ENCODE results near the gene TSPAN2. TPM values are rescaled to one million over a fixed set of nuclear protein-coding genes. Genes with fewer than 3 reads are reported as not detected.

Gene TSPAN2
- total RNA-seq (1 to 10 TPM in 1 of 2 donors, under 1 TPM in 1; 0.33 to 1.5 TPM), polyA plus RNA-seq (under 1 TPM; 0.13 to 0.27 TPM)

DNA sequence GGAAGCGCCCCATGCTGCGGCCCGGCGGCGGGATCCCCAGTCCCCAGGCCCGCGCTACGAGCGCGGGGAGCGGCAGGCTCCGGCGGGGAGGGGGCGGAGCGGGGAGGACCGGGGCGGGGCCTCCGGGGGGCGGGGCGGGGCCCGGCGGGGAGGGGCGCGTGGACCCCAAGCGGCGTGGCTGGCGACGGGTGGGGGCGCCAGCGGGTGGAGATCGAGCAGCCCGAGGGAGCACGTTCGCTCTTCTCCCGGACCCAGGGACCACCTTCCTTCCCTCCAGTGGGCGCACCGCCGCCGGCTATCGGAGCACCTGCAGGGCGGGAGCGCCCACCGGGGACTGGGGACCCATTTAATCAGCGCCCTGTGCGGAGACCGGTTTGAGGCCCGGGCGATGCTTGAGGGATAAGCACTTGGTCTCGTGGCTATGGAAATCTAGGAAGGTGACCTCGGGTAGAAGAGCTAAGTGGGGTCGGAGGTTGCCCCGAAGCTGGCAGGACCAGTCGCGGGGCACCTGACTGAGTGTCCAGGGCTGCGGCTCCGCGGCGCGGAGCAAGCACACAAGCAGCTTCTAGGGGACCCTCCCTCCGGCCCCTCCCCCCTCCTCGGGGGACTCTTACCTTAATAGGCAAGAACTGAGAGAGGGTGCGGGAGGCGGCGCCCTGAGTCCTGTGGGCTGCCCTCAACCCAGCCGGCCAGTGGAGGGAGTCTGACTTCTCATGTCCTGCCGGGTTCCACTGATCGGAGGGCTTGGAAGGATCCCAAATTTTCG lies at the start of gene TSPAN2:
Gene TSPAN2, minus strand, starts transcription at position 84 of the 766 bp plus-strand sequence. Its CDS starts 71 bp downstream, at position 13.
- Histone ChIP-seq H3K36me3 (ENCODE audit: control insufficient read depth in 4 of 4, insufficient read depth in 3 of 4, low read depth in 1 of 4, low read length in 3 of 4) (no peaks in the 10 kb centered on the region), H3K4me3 (ENCODE audit: low read depth in 1 of 3, low read length in 3 of 3) (peak within 1 kb of the TSS in 2 of 3 donors; percentile 43 to 55), H3K9me3 (ENCODE audit: control insufficient read depth in 4 of 4, low read length in 3 of 4) (no peaks in the 10 kb centered on the region), H3K27me3 (ENCODE audit: control insufficient read depth in 4 of 4, insufficient read depth in 4 of 4, low read length in 3 of 4) (no peaks in the 10 kb centered on the region), H3K4me1 (ENCODE audit: control insufficient read depth in 4 of 4, insufficient read depth in 4 of 4, low read length in 3 of 4) (peaks cover 0 to 11% (median 7%) of the 10 kb centered on the region in 4 donors), H3K27ac (ENCODE audit: low read depth in 1 of 2, low read length in 2 of 2) (peak within 1 kb of the TSS; percentile 23 to 35), H3K9ac (ENCODE audit: low read depth in 1 of 2, low read length in 2 of 2) (no peak within 1 kb of the TSS)
- 3% methylated on average over 68 of the region's 68 CpGs for WGBS
- no peak for TF ChIP-seq FOXA1 (IDR thresholded peaks at IDR 0.05)
- TF ChIP-seq YY1 (IDR thresholded peaks at IDR 0.05), result no peak
- TF ChIP-seq, protein P1, sequence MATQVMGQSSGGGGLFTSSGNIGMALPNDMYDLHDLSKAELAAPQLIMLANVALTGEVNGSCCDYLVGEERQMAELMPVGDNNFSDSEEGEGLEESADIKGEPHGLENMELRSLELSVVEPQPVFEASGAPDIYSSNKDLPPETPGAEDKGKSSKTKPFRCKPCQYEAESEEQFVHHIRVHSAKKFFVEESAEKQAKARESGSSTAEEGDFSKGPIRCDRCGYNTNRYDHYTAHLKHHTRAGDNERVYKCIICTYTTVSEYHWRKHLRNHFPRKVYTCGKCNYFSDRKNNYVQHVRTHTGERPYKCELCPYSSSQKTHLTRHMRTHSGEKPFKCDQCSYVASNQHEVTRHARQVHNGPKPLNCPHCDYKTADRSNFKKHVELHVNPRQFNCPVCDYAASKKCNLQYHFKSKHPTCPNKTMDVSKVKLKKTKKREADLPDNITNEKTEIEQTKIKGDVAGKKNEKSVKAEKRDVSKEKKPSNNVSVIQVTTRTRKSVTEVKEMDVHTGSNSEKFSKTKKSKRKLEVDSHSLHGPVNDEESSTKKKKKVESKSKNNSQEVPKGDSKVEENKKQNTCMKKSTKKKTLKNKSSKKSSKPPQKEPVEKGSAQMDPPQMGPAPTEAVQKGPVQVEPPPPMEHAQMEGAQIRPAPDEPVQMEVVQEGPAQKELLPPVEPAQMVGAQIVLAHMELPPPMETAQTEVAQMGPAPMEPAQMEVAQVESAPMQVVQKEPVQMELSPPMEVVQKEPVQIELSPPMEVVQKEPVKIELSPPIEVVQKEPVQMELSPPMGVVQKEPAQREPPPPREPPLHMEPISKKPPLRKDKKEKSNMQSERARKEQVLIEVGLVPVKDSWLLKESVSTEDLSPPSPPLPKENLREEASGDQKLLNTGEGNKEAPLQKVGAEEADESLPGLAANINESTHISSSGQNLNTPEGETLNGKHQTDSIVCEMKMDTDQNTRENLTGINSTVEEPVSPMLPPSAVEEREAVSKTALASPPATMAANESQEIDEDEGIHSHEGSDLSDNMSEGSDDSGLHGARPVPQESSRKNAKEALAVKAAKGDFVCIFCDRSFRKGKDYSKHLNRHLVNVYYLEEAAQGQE (IDR thresholded peaks at IDR 0.05), result no peak
- TF ChIP-seq JUND (IDR thresholded peaks at IDR 0.05), result no peak
- TF ChIP-seq RAD21 (IDR thresholded peaks at IDR 0.05), result no peak
- DNase-seq (ENCODE audit: low spot score), result peak; percentile 45

GRCh38 chr1:115138973-115139372 lies 49.7 kb upstream of the TSPAN2 start:
- WGBS, result 7% methylated on average over 13 of the region's 13 CpGs
- Histone ChIP-seq H3K27me3 (ENCODE audit: control insufficient read depth in 4 of 4, insufficient read depth in 4 of 4, low read length in 3 of 4) (peaks cover 0 to 14% (median under 1%) of the 10 kb centered on the region in 4 donors), H3K9ac (ENCODE audit: low read depth in 1 of 2, low read length in 2 of 2) (no peak overlapping the region), H3K36me3 (ENCODE audit: control insufficient read depth in 4 of 4, insufficient read depth in 3 of 4, low read depth in 1 of 4, low read length in 3 of 4) (no peaks in the 10 kb centered on the region), H3K4me3 (ENCODE audit: low read depth in 1 of 3, low read length in 3 of 3) (no peak overlapping the region), H3K9me3 (ENCODE audit: control insufficient read depth in 4 of 4, low read length in 3 of 4) (no peaks in the 10 kb centered on the region), H3K27ac (ENCODE audit: low read depth in 1 of 2, low read length in 2 of 2) (no peak overlapping the region), H3K4me1 (ENCODE audit: control insufficient read depth in 4 of 4, insufficient read depth in 4 of 4, low read length in 3 of 4) (peaks cover 0 to 4% (median 1%) of the 10 kb centered on the region in 4 donors)
- TF ChIP-seq RAD21 (IDR thresholded peaks at IDR 0.05), result peak; percentile 99
- no peak for TF ChIP-seq FOXA2 (IDR thresholded peaks at IDR 0.05)
- TF ChIP-seq EGR1 (IDR thresholded peaks at IDR 0.05; ENCODE audit: low read depth in 2 of 2), result no peak
- no peak for TF ChIP-seq HNF4G (IDR thresholded peaks at IDR 0.05)
- TF ChIP-seq, protein P1 (IDR thresholded peaks at IDR 0.05), result no peak
- TF ChIP-seq ZBTB33 (IDR thresholded peaks at IDR 0.05), result no peak
- TF ChIP-seq, protein P2, sequence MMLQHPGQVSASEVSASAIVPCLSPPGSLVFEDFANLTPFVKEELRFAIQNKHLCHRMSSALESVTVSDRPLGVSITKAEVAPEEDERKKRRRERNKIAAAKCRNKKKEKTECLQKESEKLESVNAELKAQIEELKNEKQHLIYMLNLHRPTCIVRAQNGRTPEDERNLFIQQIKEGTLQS (IDR thresholded peaks at IDR 0.05), result no peak
- TF ChIP-seq GABPA (IDR thresholded peaks at IDR 0.05 in 1 of 2, conservative IDR thresholded peaks at IDR 0.05 in 1 of 2), result no peak
- TF ChIP-seq JUND (IDR thresholded peaks at IDR 0.05), result no peak
- no peak for TF ChIP-seq SP1 (IDR thresholded peaks at IDR 0.05)
- no peak for TF ChIP-seq YY1 (IDR thresholded peaks at IDR 0.05)
- TF ChIP-seq, protein P3, sequence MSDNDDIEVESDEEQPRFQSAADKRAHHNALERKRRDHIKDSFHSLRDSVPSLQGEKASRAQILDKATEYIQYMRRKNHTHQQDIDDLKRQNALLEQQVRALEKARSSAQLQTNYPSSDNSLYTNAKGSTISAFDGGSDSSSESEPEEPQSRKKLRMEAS (IDR thresholded peaks at IDR 0.05), result no peak
- no peak for TF ChIP-seq NR2F2 (IDR thresholded peaks at IDR 0.05)
- no peak for TF ChIP-seq HNF4A (conservative IDR thresholded peaks at IDR 0.05)
- TF ChIP-seq, protein P4, sequence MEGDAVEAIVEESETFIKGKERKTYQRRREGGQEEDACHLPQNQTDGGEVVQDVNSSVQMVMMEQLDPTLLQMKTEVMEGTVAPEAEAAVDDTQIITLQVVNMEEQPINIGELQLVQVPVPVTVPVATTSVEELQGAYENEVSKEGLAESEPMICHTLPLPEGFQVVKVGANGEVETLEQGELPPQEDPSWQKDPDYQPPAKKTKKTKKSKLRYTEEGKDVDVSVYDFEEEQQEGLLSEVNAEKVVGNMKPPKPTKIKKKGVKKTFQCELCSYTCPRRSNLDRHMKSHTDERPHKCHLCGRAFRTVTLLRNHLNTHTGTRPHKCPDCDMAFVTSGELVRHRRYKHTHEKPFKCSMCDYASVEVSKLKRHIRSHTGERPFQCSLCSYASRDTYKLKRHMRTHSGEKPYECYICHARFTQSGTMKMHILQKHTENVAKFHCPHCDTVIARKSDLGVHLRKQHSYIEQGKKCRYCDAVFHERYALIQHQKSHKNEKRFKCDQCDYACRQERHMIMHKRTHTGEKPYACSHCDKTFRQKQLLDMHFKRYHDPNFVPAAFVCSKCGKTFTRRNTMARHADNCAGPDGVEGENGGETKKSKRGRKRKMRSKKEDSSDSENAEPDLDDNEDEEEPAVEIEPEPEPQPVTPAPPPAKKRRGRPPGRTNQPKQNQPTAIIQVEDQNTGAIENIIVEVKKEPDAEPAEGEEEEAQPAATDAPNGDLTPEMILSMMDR (IDR thresholded peaks at IDR 0.05; ENCODE audit: low read depth, low read length, missing input control), result peak; percentile 95
- no peak for TF ChIP-seq TAF1 (conservative IDR thresholded peaks at IDR 0.05)
- TF ChIP-seq RXRA (IDR thresholded peaks at IDR 0.05), result peak in 1 of 2 donors; percentile 25
- no peak for TF ChIP-seq FOXA1 (IDR thresholded peaks at IDR 0.05)
- DNase-seq (ENCODE audit: low spot score), result peak; percentile 78

Data from liver (tissue), 9 donors.